Naive thymus-derived CD4-positive, alpha-beta T cell (primary cell): ENCODE data around the gene MCL1. TPM values are rescaled to one million over a fixed set of nuclear protein-coding genes. Genes with fewer than 3 reads are reported as not detected.

Experiments used
- ATAC-seq: fragments of 150-1000 bp; cut with Tn5 transposase; 2 replicates; pipeline ENCODE4 v1.10.0; 2021; ENCODE audit warnings: mild to moderate bottlenecking, moderate library complexity
- CTCF ChIA-PET: fragments of 350-600 bp; sonication (Branson Sonifier 250); formaldehyde crosslinking; loops from one replicate; lab custom pipeline; 2021; ENCODE audit warnings: antibody characterized with exemption; lab: Charles Lee
- POLR2A ChIA-PET: fragments of 350-600 bp; sonication (Branson Sonifier 250); formaldehyde crosslinking; loops from one replicate; lab custom pipeline; 2021; ENCODE audit warnings: antibody characterized with exemption, inconsistent platforms; lab: Charles Lee
- DNase-seq, 9 donors: peaks; one replicate each; pipeline versions ENCODE4 v3.0.0 to v3.0.0-alpha.2; 2020 to 2022; ENCODE audit warnings: mixed read lengths in 1 of 9
- H3K27ac ChIP-seq: one replicate; pipeline ENCODE4 v1.7.0; 2013; ENCODE audit warnings: mild to moderate bottlenecking, low read depth, low read length, moderate library complexity
- H3K27me3 ChIP-seq, 2 donors: one replicate each; pipeline ENCODE4 v1.7.0; 2013; ENCODE audit warnings: low read length in 2 of 2, mild to moderate bottlenecking in 2 of 2, moderate library complexity in 2 of 2; ENCODE audit not compliant: control insufficient read depth in 2 of 2, insufficient read depth in 2 of 2
- H3K36me3 ChIP-seq, 3 experiments: 1 replicate in 2 of 3; 2 replicates in 1 of 3; pipeline ENCODE4 v1.7.0; 2013; ENCODE audit warnings: low read length in 3 of 3, mild to moderate bottlenecking in 3 of 3, moderate library complexity in 1 of 3; ENCODE audit not compliant: insufficient read depth in 3 of 3, control insufficient read depth in 2 of 3
- H3K4me1 ChIP-seq, 2 donors: one replicate each; pipeline ENCODE4 v1.7.0; 2013; ENCODE audit warnings: low read length in 2 of 2, mild to moderate bottlenecking in 2 of 2, moderate library complexity in 1 of 2; ENCODE audit not compliant: control insufficient read depth in 2 of 2, insufficient read depth in 2 of 2
- H3K4me3 ChIP-seq: 2 replicates; pipeline ENCODE4 v1.7.0; 2013; ENCODE audit warnings: mild to moderate bottlenecking, low read length
- H3K9me3 ChIP-seq, 3 experiments: 1 replicate in 2 of 3; 2 replicates in 1 of 3; pipeline ENCODE4 v1.7.0; 2013; ENCODE audit warnings: low read length in 3 of 3; ENCODE audit not compliant: control insufficient read depth in 2 of 3
- H3K27ac Mint-ChIP-seq, 9 donors: one replicate each; pipeline ENCODE4 v1.8.0; 2020 to 2022; ENCODE audit warnings: mixed read lengths in 9 of 9, mild to moderate bottlenecking in 8 of 9, moderate library complexity in 5 of 9, inconsistent platforms in 2 of 9
- H3K27me3 Mint-ChIP-seq, 5 donors: one replicate each; pipeline ENCODE4 v1.8.0; 2021 to 2022; ENCODE audit warnings: mixed read lengths in 5 of 5, mild to moderate bottlenecking in 1 of 5
- H3K36me3 Mint-ChIP-seq, 5 donors: one replicate each; pipeline ENCODE4 v1.8.0; 2020 to 2022; ENCODE audit warnings: mixed read lengths in 5 of 5, mild to moderate bottlenecking in 3 of 5, inconsistent platforms in 1 of 5
- H3K4me1 Mint-ChIP-seq, 7 donors: one replicate each; pipeline ENCODE4 v1.8.0; 2020 to 2022; ENCODE audit warnings: mixed read lengths in 7 of 7, mild to moderate bottlenecking in 3 of 7, inconsistent platforms in 1 of 7
- H3K4me3 Mint-ChIP-seq, 10 donors: one replicate each; pipeline ENCODE4 v1.8.0; 2020 to 2022; ENCODE audit warnings: mild to moderate bottlenecking in 10 of 10, mixed read lengths in 10 of 10, moderate library complexity in 6 of 10, inconsistent platforms in 2 of 10
- H3K9me3 Mint-ChIP-seq, 11 donors: one replicate each; pipeline ENCODE4 v1.8.0; 2020 to 2022; ENCODE audit warnings: mixed read lengths in 11 of 11, mild to moderate bottlenecking in 4 of 11, inconsistent platforms in 1 of 11, moderate library complexity in 1 of 11
- intact Hi-C, 2 donors: fragments of 100-400 bp; cut with micrococcal nuclease; formaldehyde crosslinking; loops; one replicate each; pipeline ENCODE4 v1.15.1; 2023
- polyA plus RNA-seq, 2 donors: library from polyadenylated mRNA; unstranded; fragments of 300-500 nt; fragmentation: Illumina TruSeq; gene quantifications; one replicate each; pipeline ENCODE4 v1.2.3, GENCODE V29; 2021
- total RNA-seq, 6 experiments: library from RNA in 5 of 6; stranded (reverse) in 5 of 6; gene quantifications; 1 replicate in 5 of 6; 2 replicates in 1 of 6; pipeline ENCODE4 v1.2.3 and lab custom pipeline; 2021 to 2026

Gene MCL1
- total and polyA plus RNA-seq, 7 experiments from 2014 or later: 171 to 1,400 (median 314) TPM

GRCh38 chr1:150561974-150562445 lies 17.4 kb downstream of the MCL1 start:
- H3K36me3 Mint-ChIP-seq: peaks cover 0 to 9% (median 0%) of the 10 kb centered on the region in 5 donors
- H3K4me1 Mint-ChIP-seq: peaks cover 26 to 59% (median 51%) of the 10 kb centered on the region in 7 donors
- ChIA-PET POLR2A (interaction anchor here (0.6 to 13.8 kb wide), 13 partner anchors 10 to 595 kb away, joined by 3 to 1237 read pairs (median 7); partner anchors contain the start of genes ENSA, FALEC, GOLPH3L and MCL1), CTCF (interaction anchor here (0.7 to 13.2 kb wide), 6 partner anchors 11 to 361 kb away, joined by 3 to 300 read pairs (median 31); partner anchors contain the start of genes ENSA and MCL1)
- no peaks in the 10 kb centered on the region for H3K9me3 Mint-ChIP-seq
- H3K4me3 Mint-ChIP-seq: peak overlapping the region; percentile 87 to 99 (median 97)
- H3K9me3 ChIP-seq: no peaks in the 10 kb centered on the region
- intact Hi-C loops: loop anchor here (1.0 to 10.0 kb wide), 22 partner anchors 7 to 594 kb away; partner anchors contain the start of genes GOLPH3L (in 2 of the 2), MCL1 (in 2 of the 2), SETDB1 (in 2 of the 2) and TARS2 (in 2 of the 2)
- H3K27me3 ChIP-seq: no peaks in the 10 kb centered on the region
- peak overlapping the region; percentile 94 to 100 (median 98) for H3K27ac Mint-ChIP-seq
- DNase-seq (peak; percentile 67 to 89 (median 83)), ATAC-seq (peak; percentile 58)
- H3K4me3 ChIP-seq: peak overlapping the region; percentile 95
- peaks cover 47 to 57% of the 10 kb centered on the region in 2 donors for H3K4me1 ChIP-seq
- H3K36me3 ChIP-seq: no peaks in the 10 kb centered on the region
- H3K27ac ChIP-seq: peak overlapping the region; percentile 97
- no peaks in the 10 kb centered on the region for H3K27me3 Mint-ChIP-seq

DNA sequence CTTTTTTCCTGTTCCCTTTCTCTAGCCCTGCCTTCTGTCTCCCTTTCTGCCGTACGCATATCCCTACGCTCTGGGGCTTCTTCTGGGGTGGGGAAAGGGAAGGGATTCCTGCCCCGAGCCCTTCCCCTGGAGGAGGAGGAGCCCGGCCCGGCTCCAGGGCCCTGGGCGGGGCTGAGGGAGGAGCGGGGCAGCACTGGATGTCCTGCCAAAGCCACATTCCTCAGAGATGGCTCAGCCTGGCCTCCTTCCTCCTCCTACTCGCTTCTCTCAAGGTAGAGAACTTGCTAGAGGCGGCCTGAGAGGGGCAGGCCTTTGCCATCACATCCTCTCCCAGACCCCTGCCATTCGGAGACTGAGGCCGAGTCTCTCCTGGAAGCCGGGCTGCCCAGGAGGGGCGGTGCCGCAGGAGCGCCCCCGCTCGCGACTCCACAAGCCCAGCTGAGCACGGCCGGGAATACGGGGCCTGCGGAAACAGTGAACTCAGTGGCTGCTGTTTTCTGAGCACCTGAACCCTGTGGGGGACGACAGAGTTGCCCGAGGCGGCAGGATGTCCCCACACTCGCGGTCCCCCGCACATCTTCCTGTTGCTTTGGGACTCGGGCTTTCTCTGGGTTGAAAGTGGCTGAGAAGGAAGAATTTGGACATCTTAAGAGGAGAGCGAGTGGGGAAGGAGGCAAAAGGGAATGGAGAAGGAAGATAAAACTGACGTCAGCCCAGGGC lies 18.0 kb downstream of the MCL1 start:
- H3K27me3 ChIP-seq: no peaks in the 10 kb centered on the region
- Mint-ChIP-seq H3K4me1 (peaks cover 26 to 55% (median 48%) of the 10 kb centered on the region in 7 donors), H3K27ac (peak overlapping the region; percentile 94 to 100 (median 98)), H3K4me3 (peak overlapping the region; percentile 87 to 99 (median 97)), H3K27me3 (no peaks in the 10 kb centered on the region), H3K9me3 (no peaks in the 10 kb centered on the region), H3K36me3 (peaks cover 0 to 9% (median 0%) of the 10 kb centered on the region in 5 donors)
- H3K4me3 ChIP-seq: peak overlapping the region; percentile 95
- intact Hi-C loops: loop anchor here (1.0 to 10.0 kb wide), 22 partner anchors 8 to 595 kb away; partner anchors contain the start of genes GOLPH3L (in 2 of the 2), SETDB1 (in 2 of the 2), TARS2 (in 2 of the 2) and ARNT (in 1 of the 2)
- ATAC-seq (peak; percentile 24), DNase-seq (peak in 8 of 9 donors; percentile 57 to 77 (median 74))
- H3K9me3 ChIP-seq: no peaks in the 10 kb centered on the region
- peaks cover 41 to 51% of the 10 kb centered on the region in 2 donors for H3K4me1 ChIP-seq
- CTCF ChIA-PET: interaction anchor here (0.8 to 13.2 kb wide), 19 partner anchors 10 to 361 kb away, joined by 3 to 300 read pairs (median 4); partner anchors contain the start of genes ENSA, FALEC, GOLPH3L and MCL1
- POLR2A ChIA-PET: interaction anchor here (0.6 to 13.8 kb wide), 17 partner anchors 10 to 675 kb away, joined by 3 to 1237 read pairs (median 4); partner anchors contain the start of genes ENSA, FALEC, GOLPH3L and MCL1
- no peaks in the 10 kb centered on the region for H3K36me3 ChIP-seq
- H3K27ac ChIP-seq: peak overlapping the region; percentile 97

GRCh38 chr1:150560576-150561253 lies 18.7 kb downstream of the MCL1 start:
- peak overlapping the region; percentile 87 to 99 (median 97) for H3K4me3 Mint-ChIP-seq
- peak overlapping the region; percentile 75 to 100 (median 98) for H3K27ac Mint-ChIP-seq
- H3K9me3 Mint-ChIP-seq: no peaks in the 10 kb centered on the region
- Histone ChIP-seq H3K9me3 (no peaks in the 10 kb centered on the region), H3K36me3 (peaks cover 0 to 1% (median 0%) of the 10 kb centered on the region in 3 experiments), H3K4me1 (peaks cover 34 to 44% of the 10 kb centered on the region in 2 donors), H3K27ac (peak overlapping the region; percentile 97), H3K4me3 (peak overlapping the region; percentile 95), H3K27me3 (no peaks in the 10 kb centered on the region)
- ChIA-PET POLR2A (interaction anchor here (0.6 to 13.8 kb wide), 15 partner anchors 9 to 674 kb away, joined by 3 to 1237 read pairs (median 5); partner anchors contain the start of genes ENSA, FALEC, GOLPH3L and MCL1), CTCF (interaction anchor here (0.8 to 13.2 kb wide), 23 partner anchors 7 to 362 kb away, joined by 3 to 300 read pairs (median 4); partner anchors contain the start of genes CA14, ENSA, FALEC and GOLPH3L)
- intact Hi-C loops: loop anchor here (1.0 to 10.0 kb wide), 24 partner anchors 9 to 596 kb away; partner anchors contain the start of genes GOLPH3L (in 2 of the 2), SETDB1 (in 2 of the 2), TARS2 (in 2 of the 2) and ARNT (in 1 of the 2)
- H3K4me1 Mint-ChIP-seq: peaks cover 26 to 50% (median 41%) of the 10 kb centered on the region in 7 donors
- H3K36me3 Mint-ChIP-seq: peaks cover 0 to 9% (median under 1%) of the 10 kb centered on the region in 5 donors
- no peaks in the 10 kb centered on the region for H3K27me3 Mint-ChIP-seq
- ATAC-seq (peak; percentile 49), DNase-seq (peak; percentile 60 to 85 (median 74))

DNA sequence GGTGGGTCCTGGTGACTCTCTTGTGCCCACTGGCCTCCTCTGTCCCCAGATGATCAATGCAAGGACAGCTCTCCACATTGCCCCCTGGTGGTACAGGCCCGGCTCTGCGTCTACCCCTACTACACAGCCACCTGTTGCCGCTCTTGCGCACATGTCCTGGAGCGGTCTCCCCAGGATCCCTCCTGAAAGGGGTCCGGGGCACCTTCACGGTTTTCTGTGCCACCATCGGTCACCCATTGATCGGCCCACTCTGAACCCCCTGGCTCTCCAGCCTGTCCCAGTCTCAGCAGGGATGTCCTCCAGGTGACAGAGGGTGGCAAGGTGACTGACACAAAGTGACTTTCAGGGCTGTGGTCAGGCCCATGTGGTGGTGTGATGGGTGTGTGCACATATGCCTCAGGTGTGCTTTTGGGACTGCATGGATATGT lies 19.4 kb downstream of the MCL1 start:
- Mint-ChIP-seq H3K4me1 (peaks cover 26 to 47% (median 37%) of the 10 kb centered on the region in 7 donors), H3K9me3 (no peaks in the 10 kb centered on the region), H3K4me3 (peak overlapping the region; percentile 87 to 99 (median 97)), H3K36me3 (peaks cover 0 to 9% (median 5%) of the 10 kb centered on the region in 5 donors), H3K27ac (peak overlapping the region; percentile 75 to 100 (median 98)), H3K27me3 (no peaks in the 10 kb centered on the region)
- H3K9me3 ChIP-seq: no peaks in the 10 kb centered on the region
- CTCF ChIA-PET: interaction anchor here (0.6 to 13.2 kb wide), 15 partner anchors 8 to 302 kb away, joined by 3 to 300 read pairs (median 4); partner anchors contain the start of genes CA14, ENSA, FALEC and MCL1
- H3K27ac ChIP-seq: peak overlapping the region; percentile 97
- intact Hi-C loops: loop anchor here (1.0 to 10.0 kb wide), 17 partner anchors 51 to 497 kb away; partner anchors contain the start of genes SETDB1 (in 2 of the 2), TARS2 (in 2 of the 2), ARNT (in 1 of the 2) and CA14 (in 1 of the 2)
- no peaks in the 10 kb centered on the region for H3K27me3 ChIP-seq
- H3K36me3 ChIP-seq: peaks cover 0 to 5% (median 0%) of the 10 kb centered on the region in 3 experiments
- DNase-seq (peak; percentile 56 to 84 (median 72)), ATAC-seq (peak; percentile 39)
- POLR2A ChIA-PET: interaction anchor here (0.6 to 13.8 kb wide), 8 partner anchors 9 to 487 kb away, joined by 3 to 1237 read pairs (median 10); partner anchors contain the start of genes ENSA and MCL1
- H3K4me1 ChIP-seq: peaks cover 28 to 37% of the 10 kb centered on the region in 2 donors
- H3K4me3 ChIP-seq: peak overlapping the region; percentile 43

DNA sequence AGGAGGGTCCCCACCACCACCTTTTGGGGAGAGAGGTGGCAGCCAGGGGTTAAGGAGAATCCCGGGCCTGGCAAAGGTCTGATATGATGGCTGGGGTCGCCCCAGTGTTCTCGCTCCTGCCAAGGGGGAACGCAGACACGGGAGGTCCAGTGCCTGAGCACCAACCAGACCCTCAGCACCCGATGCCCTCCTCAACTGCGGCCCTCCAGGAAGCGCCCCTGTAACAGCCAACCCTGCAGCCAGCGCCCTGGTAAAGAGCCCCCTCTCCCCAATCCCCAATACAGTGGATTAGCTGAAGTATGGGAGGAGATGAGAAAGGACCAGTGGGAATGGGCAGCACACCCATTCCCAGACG lies 19.8 kb downstream of the MCL1 start:
- peak overlapping the region in 4 of 10 donors; percentile 87 to 99 (median 97) for H3K4me3 Mint-ChIP-seq
- Histone ChIP-seq H3K27ac (peak overlapping the region; percentile 97), H3K4me3 (peak overlapping the region; percentile 43), H3K4me1 (peaks cover 24 to 33% of the 10 kb centered on the region in 2 donors), H3K36me3 (peaks cover 0 to 5% (median 0%) of the 10 kb centered on the region in 3 experiments), H3K9me3 (no peaks in the 10 kb centered on the region), H3K27me3 (no peaks in the 10 kb centered on the region)
- no peaks in the 10 kb centered on the region for H3K9me3 Mint-ChIP-seq
- POLR2A ChIA-PET: interaction anchor here (0.7 to 13.8 kb wide), 6 partner anchors 8 to 304 kb away, joined by 3 to 1237 read pairs (median 10); partner anchors contain the start of gene MCL1
- DNase-seq (no peak), ATAC-seq (no peak)
- peaks cover 26 to 43% (median 35%) of the 10 kb centered on the region in 7 donors for H3K4me1 Mint-ChIP-seq
- H3K36me3 Mint-ChIP-seq: peaks cover 0 to 6% (median 5%) of the 10 kb centered on the region in 5 donors
- no peaks in the 10 kb centered on the region for H3K27me3 Mint-ChIP-seq
- CTCF ChIA-PET: interaction anchor here (0.6 to 13.2 kb wide), 11 partner anchors 8 to 137 kb away, joined by 3 to 300 read pairs (median 5); partner anchors contain the start of genes ENSA, FALEC and MCL1
- H3K27ac Mint-ChIP-seq: peak overlapping the region in 7 of 9 donors; percentile 75 to 100 (median 97)
- intact Hi-C loops: loop anchor here (1.0 to 10.0 kb wide), 17 partner anchors 51 to 498 kb away; partner anchors contain the start of genes SETDB1 (in 2 of the 2), TARS2 (in 2 of the 2), ARNT (in 1 of the 2) and CA14 (in 1 of the 2)
